Measurements from ENCODE around the gene ESRRA. TPM values are rescaled to one million over a fixed set of nuclear protein-coding genes. Genes with fewer than 3 reads are reported as not detected.

ESRRA gene
- total and polyA plus RNA-seq, 10 of the 15 experiments (the other 5 are each of a cell fraction or from before 2014, with no cell fraction given), result 0.32 to 48.9 (median 12.6) TPM

GRCh38 chr11:64348383-64349024 lies 43.2 kb downstream of the ESRRA start:
- Histone ChIP-seq H3K27me3 (replicated peaks in 1 of 2; ENCODE audit: control insufficient read depth in 2 of 2, insufficient read depth in 2 of 2, low read length in 1 of 2) (no peaks in the 10 kb centered on the region), H3K9ac (ENCODE audit: control insufficient read depth, insufficient read depth, low read length) (no peak overlapping the region), H2AFZ (ENCODE audit: control insufficient read depth, low read depth, low read length) (no peak overlapping the region), H3K4me3 (no peak overlapping the region), H3K79me2 (ENCODE audit: control insufficient read depth, insufficient read depth, low read length) (no peaks in the 10 kb centered on the region), H3K27ac (ENCODE audit: control insufficient read depth, insufficient read depth) (no peak overlapping the region), H3K9me3 (replicated peaks; ENCODE audit: control insufficient read depth, insufficient read depth, low read length) (no peaks in the 10 kb centered on the region), H3K36me3 (ENCODE audit: control insufficient read depth in 2 of 2, insufficient read depth in 2 of 2, low read length in 1 of 2) (peaks cover 3 to 11% of the 10 kb centered on the region in 2 experiments; a peak in 3 of 4 replicates), H3K4me1 (ENCODE audit: control insufficient read depth, insufficient read depth, low read length) (no peaks in the 10 kb centered on the region), H3K4me2 (ENCODE audit: control insufficient read depth, insufficient read depth) (no peak overlapping the region), H4K20me1 (ENCODE audit: control insufficient read depth, insufficient read depth) (no peaks in the 10 kb centered on the region)
- no peak for FAIRE-seq
- SMC1A ChIA-PET (ENCODE audit: uncharacterized antibody, unreplicated experiment), result interaction anchor here (1.0 kb wide), 1 partner anchor 144 kb away, joined by 4 read pairs; no protein-coding TSS in a partner anchor
- no peak for TF ChIP-seq ZBTB33 (IDR thresholded peaks at IDR 0.05)
- TF ChIP-seq ATF7 (IDR thresholded peaks at IDR 0.05; ENCODE audit: low read depth), result no peak
- no peak for TF ChIP-seq MYC (IDR thresholded peaks at IDR 0.05; ENCODE audit: insufficient read depth, insufficient read length, insufficient replicate concordance, low read length, severe bottlenecking)
- no peak for TF ChIP-seq REST (IDR thresholded peaks at IDR 0.05; ENCODE audit: low read depth, low read length)
- no peak for TF ChIP-seq YBX1 (IDR thresholded peaks at IDR 0.05)
- TF ChIP-seq SRF (IDR thresholded peaks at IDR 0.05; ENCODE audit: low read depth in 2 of 2, low read length in 2 of 2), result no peak
- TF ChIP-seq SMAD5 (IDR thresholded peaks at IDR 0.05; ENCODE audit: low read depth), result no peak
- no peak for ATAC-seq
- no TSS peak for BruUV-seq (replicated peaks)
- 78% methylated on average over 13 of the region's 14 CpGs for WGBS (ENCODE audit: insufficient coverage, insufficient replicate concordance, low lambda C conversion rate, missing lambda C conversion rate)
- POLR2A ChIA-PET, result interaction anchor here (1.0 kb wide), 1 partner anchor 11 kb away, joined by 3 read pairs; no protein-coding TSS in a partner anchor
- DNase-seq (ENCODE audit: low read depth, low spot score), result no peak
- RAD21 ChIA-PET (ENCODE audit: unreplicated experiment), result interaction anchor here (1.1 kb wide), 1 partner anchor 31 kb away, joined by 3 read pairs; the partner anchor contains the start of gene PRDX5
- intact Hi-C loops (cut with micrococcal nuclease; ENCODE audit: unreplicated experiment) (no loop called here), in situ Hi-C loops (cut with MboI) (no loop called here)
- CTCF ChIA-PET, result interaction anchor here (1.5 to 1.8 kb wide), 2 partner anchors 13 to 30 kb away, joined by 4 to 9 read pairs; partner anchors contain the start of genes PRDX5 and TRMT112
